Activated naive CD8-positive, alpha-beta T cell treated with anti-CD3 and anti-CD28 coated beads, Interleukin-2, amount 10 ng/mL, durations not matched to agents 7 days and 5 days (primary cell): ENCODE results near the gene COL9A1. TPM values are rescaled to one million over a fixed set of nuclear protein-coding genes. Genes with fewer than 3 reads are reported as not detected.
"Not testable (repeated sequence)": the region's sequence is repeated elsewhere in the genome, so short reads cannot be mapped to it uniquely, and the experiment has no call there.

Experiments used
- ATAC-seq: fragments of 150-1000 bp; cut with Tn5 transposase; one replicate; pipeline ENCODE4 v1.10.0; 2021; ENCODE audit warnings: low read depth, moderate library complexity
- POLR2A ChIA-PET: fragments of 350-600 bp; sonication (Branson Sonifier 250); formaldehyde crosslinking; loops from one replicate; lab custom pipeline; 2021; ENCODE audit warnings: antibody characterized with exemption; lab: Charles Lee
- DNase-seq: peaks from one replicate; pipeline ENCODE4 v3.0.0; 2021
- H3K27ac Mint-ChIP-seq: one replicate; pipeline ENCODE4 v1.8.0; 2022; ENCODE audit warnings: mild to moderate bottlenecking, mixed read lengths
- H3K27me3 Mint-ChIP-seq: one replicate; pipeline ENCODE4 v1.8.0; 2022; ENCODE audit warnings: mild to moderate bottlenecking, moderate library complexity, mixed read lengths
- H3K36me3 Mint-ChIP-seq: one replicate; pipeline ENCODE4 v1.8.0; 2021; ENCODE audit warnings: mild to moderate bottlenecking, mixed read lengths
- H3K4me1 Mint-ChIP-seq: one replicate; pipeline ENCODE4 v1.8.0; 2021; ENCODE audit warnings: mixed read lengths
- H3K4me3 Mint-ChIP-seq: one replicate; pipeline ENCODE4 v1.8.0; 2022; ENCODE audit warnings: mild to moderate bottlenecking, moderate library complexity, mixed read lengths
- H3K9me3 Mint-ChIP-seq: one replicate; pipeline ENCODE4 v1.8.0; 2021; ENCODE audit warnings: mixed read lengths
- total RNA-seq, 2 experiments: library from RNA; stranded (reverse); gene quantifications; one replicate each; pipeline ENCODE4 v1.2.3, GENCODE V29; 2021

The COL9A1 gene
- total RNA-seq: not detected

GRCh38 chr6:70303034-70303525 is at the start of gene COL9A1:
Gene COL9A1 (minus strand): TSS chr6:70303084. CDS start chr6:70302924, 160 bp downstream.
- no peak within 1 kb of the TSS for H3K4me3 Mint-ChIP-seq
- H3K9me3 Mint-ChIP-seq: no peaks in the 10 kb centered on the region
- H3K4me1 Mint-ChIP-seq: no peaks in the 10 kb centered on the region
- ATAC-seq (no peak), DNase-seq (no peak)
- POLR2A ChIA-PET: no interaction called here
- no peak within 1 kb of the TSS for H3K27ac Mint-ChIP-seq
- H3K36me3 Mint-ChIP-seq: no peaks in the 10 kb centered on the region
- no peaks in the 10 kb centered on the region for H3K27me3 Mint-ChIP-seq

- Mint-ChIP-seq H3K27ac (no peak overlapping the region), H3K9me3 (no peaks in the 10 kb centered on the region), H3K4me1 (no peaks in the 10 kb centered on the region), H3K27me3 (no peaks in the 10 kb centered on the region), H3K4me3 (no peak overlapping the region), H3K36me3 (no peaks in the 10 kb centered on the region)
- DNase-seq (no peak), ATAC-seq (no peak)
- POLR2A ChIA-PET: no interaction called here
These were observed 48.6 kb upstream of the COL9A1 start for GRCh38 chr6:70351461-70351860.

GRCh38 chr6:70345619-70346018 is 42.7 kb upstream of the COL9A1 start:
- POLR2A ChIA-PET: interaction anchor here (0.6 kb wide), 1 partner anchor 1162 kb away, joined by 3 read pairs; no protein-coding TSS in a partner anchor
- no peaks in the 10 kb centered on the region for H3K36me3 Mint-ChIP-seq
- H3K27ac Mint-ChIP-seq: no peak overlapping the region
- H3K4me1 Mint-ChIP-seq: no peaks in the 10 kb centered on the region
- H3K4me3 Mint-ChIP-seq: no peak overlapping the region
- peaks cover 7% of the 10 kb centered on the region for H3K27me3 Mint-ChIP-seq
- ATAC-seq: no peak
- no peaks in the 10 kb centered on the region for H3K9me3 Mint-ChIP-seq
- no peak for DNase-seq

- H3K27ac Mint-ChIP-seq: no peak overlapping the region
- ATAC-seq (no peak), DNase-seq (no peak)
- no peak overlapping the region for H3K4me3 Mint-ChIP-seq
- peaks cover 7% of the 10 kb centered on the region for H3K27me3 Mint-ChIP-seq
- H3K36me3 Mint-ChIP-seq: no peaks in the 10 kb centered on the region
- H3K9me3 Mint-ChIP-seq: no peaks in the 10 kb centered on the region
- POLR2A ChIA-PET: no interaction called here
- H3K4me1 Mint-ChIP-seq: no peaks in the 10 kb centered on the region
These were observed 40.4 kb upstream of the COL9A1 start for GRCh38 chr6:70343313-70343712.

GRCh38 chr6:70339810-70340209 is 36.9 kb upstream of the COL9A1 start:
- H3K36me3 Mint-ChIP-seq, DNase-seq, ATAC-seq, H3K27ac Mint-ChIP-seq, H3K4me1 Mint-ChIP-seq, POLR2A ChIA-PET, H3K9me3 Mint-ChIP-seq, H3K4me3 Mint-ChIP-seq: not testable (repeated sequence)
- peaks cover 11% of the 10 kb centered on the region for H3K27me3 Mint-ChIP-seq

GRCh38 chr6:70338775-70339174 is 35.9 kb upstream of the COL9A1 start:
- no peak for DNase-seq
- Mint-ChIP-seq H3K4me3 (no peak overlapping the region), H3K27ac (no peak overlapping the region), H3K36me3 (no peaks in the 10 kb centered on the region), H3K4me1 (no peaks in the 10 kb centered on the region), H3K27me3 (peaks cover 12% of the 10 kb centered on the region), H3K9me3 (peaks cover under 1% of the 10 kb centered on the region)
- POLR2A ChIA-PET: no interaction called here
- no peak for ATAC-seq

- H3K4me3 Mint-ChIP-seq: no peak overlapping the region
- peaks cover 1% of the 10 kb centered on the region for H3K9me3 Mint-ChIP-seq
- H3K27me3 Mint-ChIP-seq: peaks cover 9% of the 10 kb centered on the region
- H3K36me3 Mint-ChIP-seq: no peaks in the 10 kb centered on the region
- POLR2A ChIA-PET: no interaction called here
- ATAC-seq (no peak), DNase-seq (no peak)
- no peak overlapping the region for H3K27ac Mint-ChIP-seq
- no peaks in the 10 kb centered on the region for H3K4me1 Mint-ChIP-seq
These were observed 34.8 kb upstream of the COL9A1 start for GRCh38 chr6:70337743-70338105.

- POLR2A ChIA-PET: no interaction called here
- H3K27ac Mint-ChIP-seq: no peak overlapping the region
- ATAC-seq: no peak
- H3K4me3 Mint-ChIP-seq: no peak overlapping the region
- no peaks in the 10 kb centered on the region for H3K36me3 Mint-ChIP-seq
- H3K4me1 Mint-ChIP-seq: no peaks in the 10 kb centered on the region
- H3K27me3 Mint-ChIP-seq: peaks cover 6% of the 10 kb centered on the region
- H3K9me3 Mint-ChIP-seq: peaks cover 1% of the 10 kb centered on the region
- DNase-seq: no peak
These were observed 34.3 kb upstream of the COL9A1 start for GRCh38 chr6:70336996-70337742.

- ATAC-seq: no peak
- Mint-ChIP-seq H3K27ac (no peak overlapping the region), H3K4me3 (no peak overlapping the region), H3K36me3 (no peaks in the 10 kb centered on the region), H3K4me1 (no peaks in the 10 kb centered on the region), H3K9me3 (no peaks in the 10 kb centered on the region), H3K27me3 (peaks cover 8% of the 10 kb centered on the region)
- DNase-seq: no peak
- POLR2A ChIA-PET: no interaction called here
These were observed 24.2 kb upstream of the COL9A1 start for GRCh38 chr6:70327036-70327435.

GRCh38 chr6:70325009-70325408 is 22.1 kb upstream of the COL9A1 start:
- Mint-ChIP-seq H3K27me3 (peaks cover 8% of the 10 kb centered on the region), H3K9me3 (no peaks in the 10 kb centered on the region), H3K4me3 (no peak overlapping the region), H3K36me3 (no peaks in the 10 kb centered on the region), H3K27ac (no peak overlapping the region), H3K4me1 (no peaks in the 10 kb centered on the region)
- DNase-seq: no peak
- no peak for ATAC-seq
- POLR2A ChIA-PET: no interaction called here

- H3K27ac Mint-ChIP-seq, H3K27me3 Mint-ChIP-seq, ATAC-seq, DNase-seq, H3K36me3 Mint-ChIP-seq, H3K4me3 Mint-ChIP-seq, H3K4me1 Mint-ChIP-seq, POLR2A ChIA-PET, H3K9me3 Mint-ChIP-seq: not testable (repeated sequence)
These were observed 14.9 kb upstream of the COL9A1 start for GRCh38 chr6:70317799-70318198.

GRCh38 chr6:70315079-70315751 is 12.3 kb upstream of the COL9A1 start:
- H3K27me3 Mint-ChIP-seq: peaks cover 10% of the 10 kb centered on the region
- H3K36me3 Mint-ChIP-seq: no peaks in the 10 kb centered on the region
- DNase-seq: no peak
- H3K27ac Mint-ChIP-seq: no peak overlapping the region
- no peak overlapping the region for H3K4me3 Mint-ChIP-seq
- no peaks in the 10 kb centered on the region for H3K9me3 Mint-ChIP-seq
- peaks cover 1% of the 10 kb centered on the region for H3K4me1 Mint-ChIP-seq
- no peak for ATAC-seq
- POLR2A ChIA-PET: interaction anchor here (0.5 kb wide), 1 partner anchor 1054 kb away, joined by 3 read pairs; no protein-coding TSS in a partner anchor

- Mint-ChIP-seq H3K9me3 (no peaks in the 10 kb centered on the region), H3K4me1 (peaks cover 1% of the 10 kb centered on the region), H3K4me3 (no peak overlapping the region), H3K27me3 (peaks cover 10% of the 10 kb centered on the region), H3K27ac (no peak overlapping the region), H3K36me3 (no peaks in the 10 kb centered on the region)
- DNase-seq (no peak), ATAC-seq (no peak)
- POLR2A ChIA-PET: no interaction called here
These were observed 11.4 kb upstream of the COL9A1 start for GRCh38 chr6:70314296-70314695.
